HG03558 (cell line): ENCODE results near the gene PIF1.

ENCODE experiments used
- ATAC-seq: cut with Tn5 transposase; IDR thresholded peaks from one replicate; pipeline ENCODE4 v1.9.1; 2021; ENCODE audit warnings: moderate number of reproducible peaks; ENCODE audit not compliant: unreplicated experiment; ENCODE audit errors: extremely low read depth

The PIF1 gene

DNA sequence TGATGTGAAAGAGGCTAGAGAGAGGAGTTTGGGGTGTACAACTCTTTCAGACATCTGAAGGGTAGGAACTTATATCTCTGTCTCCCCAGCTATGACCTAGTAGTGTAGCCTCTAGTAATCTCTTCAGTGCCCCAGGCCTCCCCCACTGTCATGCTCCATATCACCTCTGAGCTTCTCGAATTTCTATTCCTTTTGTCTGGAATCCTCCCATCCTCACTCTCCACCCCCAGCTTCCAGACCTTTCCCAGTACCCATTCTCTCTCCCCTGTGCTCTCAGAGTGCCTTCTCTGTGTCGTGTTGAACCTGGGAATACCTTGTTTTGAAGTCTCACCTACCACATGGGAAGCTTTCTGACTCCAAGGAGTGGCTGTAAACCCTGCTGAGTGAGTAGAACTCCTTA is 46.4 kb downstream of the PIF1 start:
- ATAC-seq, result no peak

DNA sequence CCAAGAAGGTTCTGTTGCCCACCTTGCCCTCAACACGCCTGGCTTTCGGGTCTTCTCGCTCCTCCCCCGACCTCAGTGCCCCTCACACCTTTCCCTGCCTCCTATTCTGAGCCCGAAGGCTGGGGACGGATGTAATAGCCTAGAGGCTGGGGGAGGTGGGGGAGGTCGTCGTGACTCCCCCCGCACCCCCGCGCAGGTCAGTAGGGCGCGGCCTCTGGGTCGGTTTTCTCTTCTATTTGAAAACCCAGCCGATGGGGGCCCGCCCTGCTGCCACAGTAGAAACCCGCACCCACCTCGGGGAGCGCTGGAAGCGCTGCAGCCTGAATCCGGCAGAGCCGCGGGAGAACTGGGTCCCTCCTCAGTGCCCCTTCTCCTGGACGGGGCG is 49.1 kb downstream of the PIF1 start:
- no peak for ATAC-seq

DNA sequence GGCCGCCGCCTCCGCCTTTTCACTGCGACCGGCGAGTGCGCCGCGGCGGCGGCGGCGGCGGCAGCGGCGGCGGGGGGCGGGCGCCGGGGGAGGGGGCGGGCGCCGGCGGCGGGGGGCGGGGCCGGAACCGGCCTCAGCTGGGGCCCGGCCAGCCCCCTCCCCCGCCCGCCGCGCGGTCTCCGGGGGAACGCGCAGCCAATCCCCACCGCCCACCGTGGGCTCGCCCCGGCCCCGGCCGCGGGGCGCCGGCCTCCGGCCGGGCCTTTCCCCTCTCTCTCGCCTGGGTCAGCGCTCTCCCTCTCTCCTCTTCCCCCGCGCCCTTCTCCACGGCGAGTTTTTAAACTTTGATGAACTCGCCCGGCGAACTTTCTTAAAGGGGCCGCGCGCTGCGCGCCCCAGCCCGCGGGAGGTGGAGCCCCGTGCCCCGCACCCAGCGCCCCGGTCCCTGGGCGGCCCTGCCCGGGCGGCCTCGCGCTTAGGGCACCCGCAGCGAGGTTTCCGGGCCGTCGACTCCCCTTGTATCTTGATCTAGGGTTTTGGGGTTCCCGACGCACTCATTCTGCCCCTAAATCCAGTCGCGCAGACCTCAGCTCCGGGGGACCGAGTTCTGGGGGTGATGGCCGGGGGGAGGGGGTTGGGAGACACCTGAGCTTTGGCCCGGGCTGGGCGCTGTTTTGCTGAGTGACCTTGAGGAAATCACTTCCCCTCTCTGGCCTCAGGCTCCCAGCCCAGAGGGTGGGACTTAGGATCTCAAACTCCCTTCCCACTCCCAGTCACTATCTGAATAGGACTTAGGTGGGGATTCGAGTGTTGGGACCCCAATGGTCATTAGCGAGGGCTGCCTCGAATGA is 49.7 kb downstream of the PIF1 start, which contains the start of gene RBPMS2:
RBPMS2 (minus strand) TSS at position 39 of the 851 bp plus-strand sequence. CDS start 270 bp downstream, outside the sequence.
- ATAC-seq, result no peak

DNA sequence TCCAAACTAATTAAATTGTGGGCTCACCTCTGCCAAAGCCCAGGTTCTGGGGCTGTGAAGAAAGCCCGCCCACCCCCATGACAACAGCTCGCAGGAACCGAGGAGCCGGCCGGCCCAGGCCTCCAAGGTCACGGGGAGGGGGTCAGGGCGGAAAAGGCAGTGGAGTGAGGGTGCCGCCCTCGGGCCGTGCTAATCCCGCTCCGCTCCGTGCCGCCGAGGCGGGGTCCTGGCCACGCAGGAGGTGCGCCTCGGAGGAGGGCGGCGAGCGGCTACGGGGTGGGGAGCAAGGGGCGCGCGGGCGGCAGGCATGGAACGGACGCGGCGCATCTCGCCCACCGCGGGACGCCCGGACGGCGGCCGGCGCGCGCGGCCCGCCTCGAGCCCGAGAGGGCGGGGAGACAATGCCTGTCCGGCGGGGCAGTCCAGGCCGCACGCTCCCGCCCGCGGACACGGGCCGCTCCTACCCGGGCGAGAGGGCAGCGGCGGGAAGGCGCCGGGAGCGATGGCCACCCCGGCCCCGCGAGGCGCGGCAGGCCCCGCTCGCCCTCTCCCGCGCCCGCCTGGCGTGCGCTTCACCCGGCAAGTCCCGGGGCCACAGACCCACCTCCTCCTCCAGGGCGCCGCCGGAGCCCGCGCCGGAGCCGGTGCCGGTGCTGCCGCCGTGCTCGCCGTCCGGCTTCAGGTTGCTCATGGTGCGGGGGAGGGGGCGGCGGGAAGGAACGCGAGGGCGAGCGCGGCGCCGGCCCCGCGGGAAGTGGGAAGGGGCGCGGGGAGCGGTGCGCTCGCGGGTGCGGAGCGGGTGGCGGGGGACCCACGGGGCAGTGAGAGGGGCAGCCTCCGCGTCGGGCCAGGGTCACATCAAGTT is 50.6 kb downstream of the PIF1 start:
- ATAC-seq, result no peak

DNA sequence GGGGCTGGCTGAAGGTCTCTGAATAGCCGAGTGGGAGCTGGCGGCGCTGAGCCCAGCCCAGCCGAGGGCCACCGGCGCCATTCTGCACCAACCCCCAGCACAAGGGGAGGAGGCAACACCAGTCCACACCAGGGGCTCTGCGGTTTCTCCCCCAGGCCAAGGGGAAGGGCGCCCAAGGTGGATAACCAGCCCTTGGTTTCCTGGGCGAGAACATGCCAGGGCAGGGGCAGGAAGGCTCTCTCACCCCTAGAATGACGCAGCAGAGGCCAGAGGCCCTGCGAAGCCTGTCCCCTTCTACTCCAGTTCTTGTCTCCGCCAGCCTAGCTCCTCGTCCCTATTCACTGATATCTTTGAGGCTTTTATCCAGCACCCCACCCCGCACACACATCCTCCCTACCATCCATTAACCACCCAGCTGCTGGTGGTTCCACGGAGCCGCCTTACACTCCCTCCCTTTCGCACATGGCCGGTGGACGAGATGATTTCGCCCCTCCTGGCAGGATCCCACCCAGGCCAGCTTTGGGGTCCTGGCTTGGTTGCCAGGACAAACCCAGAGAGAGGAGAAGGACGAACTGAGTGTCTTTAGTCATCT is 51.3 kb downstream of the PIF1 start:
- no peak for ATAC-seq

DNA sequence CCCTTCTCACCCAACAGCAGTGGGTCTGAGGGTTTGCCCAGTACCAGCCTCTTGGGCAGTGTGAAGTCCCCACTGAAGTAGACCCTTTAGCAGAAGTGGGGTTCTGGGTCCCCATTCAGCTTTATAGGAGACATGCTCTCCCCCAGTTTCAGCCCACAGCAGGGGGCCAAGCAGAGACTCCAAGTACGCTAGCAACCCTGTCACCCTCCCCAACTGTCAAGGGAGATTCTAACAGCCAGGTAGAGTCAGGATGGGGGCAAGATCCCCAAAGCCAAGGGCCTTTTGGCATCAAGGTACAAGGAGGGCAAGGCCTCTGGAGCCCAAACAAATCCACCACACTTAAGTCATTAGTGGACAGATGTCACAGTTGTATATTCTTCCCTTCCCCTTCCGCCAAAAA is 51.8 kb downstream of the PIF1 start:
- ATAC-seq, result no peak

DNA sequence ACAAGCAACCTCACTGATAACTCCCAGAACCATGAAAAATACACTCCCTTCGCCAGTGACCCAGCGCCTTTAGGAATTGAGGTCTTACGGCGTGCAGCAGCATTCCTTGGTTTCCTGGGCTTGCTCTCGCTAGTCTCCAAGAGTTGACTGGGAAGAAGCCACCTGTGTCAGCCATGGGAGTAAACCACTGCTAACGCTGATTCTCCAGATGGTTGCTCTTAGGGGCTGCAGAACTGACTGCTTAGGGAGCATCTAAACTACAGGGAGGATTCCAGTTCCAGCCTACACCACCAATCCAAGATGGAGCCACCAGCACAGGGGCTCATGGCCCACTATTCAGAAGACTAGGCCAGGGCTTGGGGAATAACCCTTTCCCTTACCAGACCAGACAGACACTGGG is 52.5 kb downstream of the PIF1 start:
- no peak for ATAC-seq

DNA sequence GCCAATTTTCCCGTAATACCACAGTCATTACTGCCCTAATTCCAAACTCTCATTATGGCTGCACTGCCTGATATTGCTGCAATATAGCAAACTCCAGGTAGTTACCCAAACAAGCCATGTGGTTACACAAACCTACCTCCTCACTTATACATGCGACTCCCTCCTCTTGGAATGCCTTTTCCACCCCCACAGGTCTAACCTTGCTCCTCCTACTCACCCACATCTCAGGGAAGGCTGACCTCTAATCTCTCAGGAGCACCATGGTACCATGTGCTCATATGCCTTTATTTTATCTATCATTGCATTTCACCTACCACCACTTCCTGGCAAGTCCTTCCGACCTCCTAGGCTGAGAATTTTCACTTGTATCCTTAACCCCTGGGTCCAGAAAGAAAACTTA is 53.0 kb downstream of the PIF1 start:
- ATAC-seq, result no peak

DNA sequence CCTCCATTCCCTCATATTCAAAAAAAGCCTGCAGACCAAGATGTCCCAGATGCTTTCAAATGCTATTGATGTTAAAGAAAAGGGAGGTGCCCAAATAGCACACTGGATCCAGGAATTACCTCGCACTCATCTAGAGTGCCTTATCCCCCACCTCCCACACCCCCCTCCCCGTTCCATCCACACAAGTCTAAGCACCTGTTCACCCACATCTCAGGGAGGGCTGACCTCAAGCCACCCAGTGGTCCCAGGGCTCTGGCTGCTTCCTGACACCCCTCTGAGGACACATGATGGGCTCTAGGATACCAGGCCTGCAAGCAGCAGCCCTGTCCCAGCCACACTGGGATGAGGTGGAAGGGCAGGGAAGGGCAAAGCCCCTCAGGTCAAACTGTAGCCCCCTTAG is 54.8 kb downstream of the PIF1 start:
- no peak for ATAC-seq

DNA sequence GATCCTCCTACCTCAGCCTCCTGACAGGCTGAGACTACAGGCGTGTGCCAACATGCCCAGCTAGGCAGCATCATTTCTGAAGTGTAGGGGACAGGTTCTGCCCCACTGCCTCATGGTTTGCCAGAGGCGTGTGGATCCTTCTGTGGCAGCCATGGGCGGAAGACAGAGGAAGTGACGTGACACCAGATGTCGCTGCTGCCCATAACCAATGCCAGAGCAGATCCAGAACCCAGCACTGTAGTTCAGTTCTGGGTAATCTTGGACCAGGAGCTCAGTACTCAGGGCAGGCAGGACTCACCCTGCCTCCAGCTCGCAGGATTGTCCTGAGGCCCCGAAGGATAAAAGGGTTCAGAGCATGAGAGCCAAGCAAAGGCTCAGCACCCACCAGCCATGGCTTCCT is 58.2 kb downstream of the PIF1 start:
- no peak for ATAC-seq

DNA sequence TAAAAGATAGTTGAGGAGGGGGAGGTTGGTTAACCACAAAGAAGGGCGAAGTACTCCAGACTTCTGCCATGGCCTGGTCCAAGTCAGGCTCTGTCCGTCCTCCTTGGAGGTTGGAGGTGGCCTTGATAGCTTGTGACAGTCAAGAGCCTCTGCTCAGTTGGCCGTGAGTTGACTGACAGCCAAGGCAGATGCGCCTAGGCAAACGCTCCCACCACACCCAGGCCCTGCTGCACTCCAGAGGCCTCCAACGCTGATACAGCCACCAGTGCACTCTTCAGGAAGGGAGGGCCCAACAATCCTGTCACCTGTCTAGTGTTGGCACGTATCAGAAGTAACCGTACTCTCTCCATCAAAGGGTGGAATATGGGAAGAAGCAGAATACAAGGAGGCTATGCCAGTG is 59.4 kb downstream of the PIF1 start:
- no peak for ATAC-seq
